IMR-90 (cell line): ENCODE data around the gene TXNDC12. TPM values are rescaled to one million over a fixed set of nuclear protein-coding genes. Genes with fewer than 3 reads are reported as not detected.

Experiments used
- ATAC-seq: fragments of 200-7000 bp; cut with Tn5 transposase; 2 replicates; pipeline ENCODE4 v1.9.1; 2020; ENCODE audit warnings: low read depth, mild to moderate bottlenecking, moderate library complexity
- BruUV-seq: library from RNA; stranded (reverse); fragments of 400-500 nt; replicated peaks from 2 replicates; lab custom pipeline; 2021; lab: Mats Ljungman, UMichigan
- CTCF ChIA-PET: fragments of 300-600 bp; formaldehyde crosslinking; extraction: SDS; loops from one replicate; lab custom pipeline; 2021; ENCODE audit warnings: antibody characterized with exemption; lab: Yijun Ruan, JAX
- POLR2A ChIA-PET: fragments of 300-600 bp; sonication (Branson Sonifier 250); formaldehyde crosslinking; loops from one replicate; lab custom pipeline; 2022; ENCODE audit warnings: antibody characterized with exemption; ENCODE audit not compliant: unreplicated experiment; lab: Charles Lee
- DNase-seq: peaks from one replicate; pipeline ENCODE4 v3.0.0; 2013
- H2AFZ ChIP-seq: replicated peaks from 2 replicates; pipeline ENCODE3; 2013; ENCODE audit warnings: low read length, mild to moderate bottlenecking; ENCODE audit not compliant: poor library complexity
- H2AK5ac ChIP-seq: 2 replicates; pipeline ENCODE4 v1.6.1; 2013; ENCODE audit warnings: low read depth, low read length, inconsistent platforms
- H2AK9ac ChIP-seq: replicated peaks from 2 replicates; pipeline ENCODE3; 2013; ENCODE audit warnings: mild to moderate bottlenecking, low read depth, low read length, moderate library complexity; ENCODE audit not compliant: poor library complexity
- H2BK120ac ChIP-seq: 2 replicates; pipeline ENCODE4 v1.6.1; 2013; ENCODE audit warnings: low read depth, low read length, inconsistent platforms
- H2BK15ac ChIP-seq: 3 replicates; pipeline ENCODE4 v1.6.1; 2013; ENCODE audit warnings: low read depth, low read length, inconsistent platforms
- H2BK20ac ChIP-seq: 2 replicates; pipeline ENCODE4 v1.6.1; 2013; ENCODE audit warnings: low read depth, mild to moderate bottlenecking, inconsistent platforms, low read length, moderate library complexity
- H2BK5ac ChIP-seq: 2 replicates; pipeline ENCODE4 v1.6.1; 2013; ENCODE audit warnings: mild to moderate bottlenecking, low read depth, low read length, inconsistent platforms; ENCODE audit not compliant: poor library complexity, severe bottlenecking
- H3K14ac ChIP-seq: replicated peaks from 2 replicates; pipeline ENCODE4 v1.6.1; 2013; ENCODE audit warnings: low read depth, low read length, inconsistent platforms
- H3K18ac ChIP-seq: 2 replicates; pipeline ENCODE4 v1.6.1; 2013; ENCODE audit warnings: low read depth, low read length, control low read depth
- H3K23ac ChIP-seq: 2 replicates; pipeline ENCODE4 v1.6.1; 2013; ENCODE audit warnings: low read depth, low read length, inconsistent platforms
- H3K27ac ChIP-seq: 2 replicates; pipeline ENCODE4 v1.5.1; 2013; ENCODE audit warnings: mild to moderate bottlenecking, control low read depth, low read length; ENCODE audit not compliant: insufficient read depth
- H3K27me3 ChIP-seq: 2 replicates; pipeline ENCODE4 v1.6.1; 2013; ENCODE audit warnings: low read length; ENCODE audit not compliant: control insufficient read depth, insufficient read depth
- H3K36me3 ChIP-seq: 2 replicates; pipeline ENCODE4 v1.6.1; 2013; ENCODE audit warnings: low read length, mixed read lengths; ENCODE audit not compliant: control insufficient read depth, insufficient read depth
- H3K4ac ChIP-seq: 2 replicates; pipeline ENCODE4 v1.6.1; 2013; ENCODE audit warnings: low read depth, low read length, inconsistent platforms
- H3K4me1 ChIP-seq: 2 replicates; pipeline ENCODE4 v1.6.1; 2013; ENCODE audit warnings: low read length, mixed read lengths; ENCODE audit not compliant: control insufficient read depth, insufficient read depth
- H3K4me2 ChIP-seq: 2 replicates; pipeline ENCODE4 v1.6.1; 2013; ENCODE audit warnings: low read depth, mild to moderate bottlenecking, control low read depth, low read length, moderate library complexity
- H3K4me3 ChIP-seq: 2 replicates; pipeline ENCODE4 v1.5.1; 2013; ENCODE audit warnings: low read depth, mild to moderate bottlenecking, control low read depth, low read length, moderate library complexity; ENCODE audit not compliant: insufficient read depth
- H3K56ac ChIP-seq: 2 replicates; pipeline ENCODE4 v1.6.1; 2013; ENCODE audit warnings: low read length, inconsistent platforms; ENCODE audit not compliant: insufficient read depth; ENCODE audit errors: extremely low read depth
- H3K79me1 ChIP-seq, 2 experiments: 2 replicates each; pipeline ENCODE4 v1.6.1; 2013; ENCODE audit warnings: low read length in 2 of 2, inconsistent platforms in 1 of 2, low read depth in 1 of 2
- H3K9ac ChIP-seq: 2 replicates; pipeline ENCODE4 v1.6.1; 2013; ENCODE audit warnings: low read depth, low read length, control low read depth
- H3K9me1 ChIP-seq: 2 replicates; pipeline ENCODE4 v1.6.1; 2013; ENCODE audit warnings: low read length, inconsistent platforms; ENCODE audit not compliant: insufficient read depth
- H3K9me3 ChIP-seq: 2 replicates; pipeline ENCODE4 v1.6.1; 2013; ENCODE audit warnings: low read length; ENCODE audit not compliant: control insufficient read depth, insufficient read depth
- H4K20me1 ChIP-seq: 2 replicates; pipeline ENCODE4 v1.6.1; 2013; ENCODE audit warnings: low read length, inconsistent platforms; ENCODE audit not compliant: insufficient read depth
- H4K5ac ChIP-seq: 2 replicates; pipeline ENCODE4 v1.6.1; 2013; ENCODE audit warnings: mild to moderate bottlenecking, low read depth, low read length, control low read depth
- H4K8ac ChIP-seq, 2 experiments: 2 replicates each; pipeline ENCODE4 v1.6.1; 2013; ENCODE audit warnings: low read depth in 2 of 2, low read length in 2 of 2, control low read depth in 1 of 2, inconsistent platforms in 1 of 2
- H4K91ac ChIP-seq: 2 replicates; pipeline ENCODE4 v1.6.1; 2013; ENCODE audit warnings: low read depth, low read length, inconsistent platforms; ENCODE audit not compliant: insufficient read depth
- CHD1 ChIP-seq: IDR thresholded peaks from 2 replicates; pipeline ENCODE4 v1.6.1; 2012; ENCODE audit warnings: low read depth, low read length, improper control_type of control experiment
- MAFK ChIP-seq: IDR thresholded peaks from 2 replicates; pipeline ENCODE4 v1.6.1; 2012; ENCODE audit warnings: low read depth, low read length, improper control_type of control experiment
- MAZ ChIP-seq: IDR thresholded peaks from 2 replicates; pipeline ENCODE4 v1.6.1; 2012; ENCODE audit warnings: low read depth, mild to moderate bottlenecking, low read length, improper control_type of control experiment, moderate library complexity, borderline replicate concordance
- MXI1 ChIP-seq: IDR thresholded peaks from 2 replicates; pipeline ENCODE4 v1.6.1; 2012; ENCODE audit warnings: low read depth, mild to moderate bottlenecking, low read length, moderate library complexity, borderline replicate concordance
- NFE2L2 ChIP-seq: fragments of 150-350 bp; IDR thresholded peaks from 2 replicates; pipeline ENCODE4 v1.6.1; 2016; ENCODE audit warnings: low read depth, mild to moderate bottlenecking, low read length
- RAD21 ChIP-seq: IDR thresholded peaks from 2 replicates; pipeline ENCODE4 v1.6.1; 2012; ENCODE audit warnings: low read length, improper control_type of control experiment
- whole genome bisulfite sequencing, 2 experiments: methylation state at CpG; one replicate each; pipeline versions ENCODE4 v1.1.5 to v1.1.7; 2013; ENCODE audit warnings: missing lambda C conversion rate in 2 of 2; ENCODE audit not compliant: insufficient read length in 1 of 2; ENCODE audit errors: extremely low coverage in 2 of 2; 5-methylcytosine and 5-hydroxymethylcytosine counted together
- dilution Hi-C: fragments of 300-500 bp; cut with HindIII; formaldehyde crosslinking; loops from one replicate; pipeline ENCODE4 v1.14.3; 2018; ENCODE audit warnings: low sequenced_read_pairs; ENCODE audit not compliant: unreplicated experiment
- in situ Hi-C: fragments of 300-500 bp; cut with MboI; formaldehyde crosslinking; loops from 3 replicates; pipeline ENCODE4 v1.14.3; 2019; ENCODE audit warnings: low sequenced_read_pairs, inconsistent platforms, mixed read lengths
- intact Hi-C: fragments of 100-400 bp; cut with micrococcal nuclease; formaldehyde crosslinking; loops from 2 replicates; pipeline ENCODE4 v1.10.0; 2022
- polyA plus RNA-seq, 3 experiments: library from polyadenylated mRNA; depleted of rRNA; stranded (reverse); fragments of >200 nt; gene quantifications; 2 replicates each; pipeline ENCODE4 v1.2.3, GENCODE V29; 2012; ENCODE audit warnings: low replicate concordance in 1 of 3
- total RNA-seq: library from RNA; depleted of rRNA; stranded (reverse); fragments of >200 nt; gene quantifications from 2 replicates; pipeline ENCODE4 v1.2.3, GENCODE V29; 2012
- TF ChIP-seq, protein P1 (sequence below): fragments of 150-350 bp; IDR thresholded peaks from 2 replicates; pipeline ENCODE4 v1.6.1; 2016; ENCODE audit warnings: low read depth, mild to moderate bottlenecking, low read length, moderate library complexity, borderline replicate concordance

TXNDC12 gene
- total and polyA plus RNA-seq, 2 of the 4 experiments (the other 2 are of a cell fraction), result 24.4 to 29.9 TPM

- ChIA-PET POLR2A (no interaction called here), CTCF (no interaction called here)
- no peak overlapping the region for H3K27ac ChIP-seq
- no peak overlapping the region for H2BK15ac ChIP-seq
- H3K4me2 ChIP-seq, result no peak overlapping the region
- no peak overlapping the region for H3K4ac ChIP-seq
- no peak overlapping the region for H2AK5ac ChIP-seq
- H4K8ac ChIP-seq, result no peak overlapping the region
- no peak overlapping the region for H4K91ac ChIP-seq
- no peak overlapping the region for H3K4me3 ChIP-seq
- H3K79me1 ChIP-seq, result peaks cover 27 to 76% of the 10 kb centered on the region in 2 experiments
- peaks cover 20% of the 10 kb centered on the region for H3K9me1 ChIP-seq
- no peak overlapping the region for H3K14ac ChIP-seq
- in situ Hi-C loops (no loop called here), dilution Hi-C loops (no loop called here), intact Hi-C loops (no loop called here)
- ATAC-seq (no peak; the same call in 1 of the 2 replicates), DNase-seq (no peak)
- H3K9ac ChIP-seq, result no peak overlapping the region
- H3K4me1 ChIP-seq, result peaks cover 5% of the 10 kb centered on the region
- no TSS peak for BruUV-seq
- H3K27me3 ChIP-seq, result no peaks in the 10 kb centered on the region
- TF ChIP-seq NFE2L2 (no peak), CHD1 (no peak), MXI1 (no peak), MAZ (no peak), RAD21 (no peak), MAFK (no peak)
- TF ChIP-seq, protein P1, sequence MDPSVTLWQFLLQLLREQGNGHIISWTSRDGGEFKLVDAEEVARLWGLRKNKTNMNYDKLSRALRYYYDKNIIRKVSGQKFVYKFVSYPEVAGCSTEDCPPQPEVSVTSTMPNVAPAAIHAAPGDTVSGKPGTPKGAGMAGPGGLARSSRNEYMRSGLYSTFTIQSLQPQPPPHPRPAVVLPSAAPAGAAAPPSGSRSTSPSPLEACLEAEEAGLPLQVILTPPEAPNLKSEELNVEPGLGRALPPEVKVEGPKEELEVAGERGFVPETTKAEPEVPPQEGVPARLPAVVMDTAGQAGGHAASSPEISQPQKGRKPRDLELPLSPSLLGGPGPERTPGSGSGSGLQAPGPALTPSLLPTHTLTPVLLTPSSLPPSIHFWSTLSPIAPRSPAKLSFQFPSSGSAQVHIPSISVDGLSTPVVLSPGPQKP, result no peak
- peaks cover 10% of the 10 kb centered on the region for H3K36me3 ChIP-seq
- no peak overlapping the region for H2AFZ ChIP-seq
- H2BK120ac ChIP-seq, result no peak overlapping the region
- H3K18ac ChIP-seq, result no peak overlapping the region
- no peak overlapping the region for H2BK20ac ChIP-seq
- no peak overlapping the region for H2AK9ac ChIP-seq
- H2BK5ac ChIP-seq, result no peak overlapping the region
- no peaks in the 10 kb centered on the region for H3K9me3 ChIP-seq
- no peak overlapping the region for H3K23ac ChIP-seq
- H3K56ac ChIP-seq, result no peak overlapping the region
- no CpG with 5 or more reads among the region's 1 CpG for WGBS, 2 experiments
- no peak overlapping the region for H4K5ac ChIP-seq
- peaks cover 6% of the 10 kb centered on the region; the same call in 1 of the 2 replicates for H4K20me1 ChIP-seq
Observed at GRCh38 chr1:51981555-51981954, 73.4 kb downstream of the TXNDC12 start.
